CD14-positive monocyte (primary cell): Measurements from ENCODE around the gene CTNNA2. TPM values are rescaled to one million over a fixed set of nuclear protein-coding genes. Genes with fewer than 3 reads are reported as not detected.

ENCODE experiments used
- DNase-seq, 3 donors: peaks; one replicate each; pipeline ENCODE4 v3.0.0-alpha.2; 2011 to 2022
- H2AFZ ChIP-seq: 2 replicates; pipeline ENCODE4 v1.6.0; 2012; ENCODE audit warnings: mild to moderate bottlenecking, low read depth, low read length, inconsistent platforms; ENCODE audit not compliant: insufficient read depth, poor library complexity, severe bottlenecking
- H3K27ac ChIP-seq, 2 donors: 1 replicate in 1 of 2; 2 replicates in 1 of 2; pipeline ENCODE4 v1.5.1; 2012 to 2013; ENCODE audit warnings: low read length in 2 of 2, control low read depth in 1 of 2, inconsistent platforms in 1 of 2, low read depth in 1 of 2, mild to moderate bottlenecking in 1 of 2
- H3K27me3 ChIP-seq, 2 donors: one replicate each; pipeline versions ENCODE4 v1.6.0 to v1.6.1; 2011 to 2013; ENCODE audit warnings: low read length in 2 of 2; ENCODE audit not compliant: control insufficient read depth in 2 of 2, insufficient read depth in 2 of 2
- H3K36me3 ChIP-seq, 2 donors: replicated peaks in 1 of 2; 1 replicate in 1 of 2; 2 replicates in 1 of 2; pipeline versions ENCODE4 v1.5.1 to v1.6.1; 2012 to 2013; ENCODE audit warnings: low read length in 2 of 2, control low read depth in 1 of 2, inconsistent platforms in 1 of 2, mild to moderate bottlenecking in 1 of 2; ENCODE audit not compliant: insufficient read depth in 2 of 2, control insufficient read depth in 1 of 2
- H3K4me1 ChIP-seq, 2 donors: 1 replicate in 1 of 2; 2 replicates in 1 of 2; pipeline versions ENCODE4 v1.5.1 to v1.6.1; 2012 to 2013; ENCODE audit warnings: low read length in 2 of 2, control low read depth in 1 of 2, inconsistent platforms in 1 of 2, mild to moderate bottlenecking in 1 of 2, moderate library complexity in 1 of 2; ENCODE audit not compliant: insufficient read depth in 2 of 2, control insufficient read depth in 1 of 2
- H3K4me2 ChIP-seq: replicated peaks from 2 replicates; pipeline ENCODE3; 2012; ENCODE audit warnings: low read length, moderate library complexity, mild to moderate bottlenecking; ENCODE audit not compliant: poor library complexity, severe bottlenecking; ENCODE audit errors: extremely low read depth
- H3K4me3 ChIP-seq, 3 experiments: fragments of 200-600 bp in 1 of 3; sonication (generic) in 1 of 3; replicated peaks in 1 of 3; 1 replicate in 2 of 3; 2 replicates in 1 of 3; pipeline ENCODE4 v1.5.1; 2011 to 2013; ENCODE audit warnings: low read length in 3 of 3, mild to moderate bottlenecking in 3 of 3, control low read depth in 2 of 3, low read depth in 2 of 3, inconsistent platforms in 1 of 3, moderate library complexity in 1 of 3
- H3K79me2 ChIP-seq: 2 replicates; pipeline ENCODE4 v1.6.0; 2012; ENCODE audit warnings: mild to moderate bottlenecking, control low read depth, inconsistent platforms, low read length, moderate library complexity; ENCODE audit not compliant: insufficient read depth
- H3K9ac ChIP-seq: 2 replicates; pipeline ENCODE4 v1.6.0; 2017; ENCODE audit warnings: low read length, mild to moderate bottlenecking; ENCODE audit not compliant: insufficient read depth, poor library complexity, severe bottlenecking
- H3K9me3 ChIP-seq, 2 donors: replicated peaks in 1 of 2; 1 replicate in 1 of 2; 2 replicates in 1 of 2; pipeline versions ENCODE4 v1.5.1 to v1.6.1; 2012 to 2013; ENCODE audit warnings: low read length in 2 of 2, control low read depth in 1 of 2; ENCODE audit not compliant: control insufficient read depth in 1 of 2, insufficient read depth in 1 of 2
- H4K20me1 ChIP-seq: 2 replicates; pipeline ENCODE4 v1.6.0; 2012; ENCODE audit warnings: mild to moderate bottlenecking, low read length, control low read depth, moderate library complexity; ENCODE audit not compliant: insufficient read depth
- H3K27ac Mint-ChIP-seq, 7 donors: one replicate each; pipeline ENCODE4 v1.8.0; 2020; ENCODE audit warnings: mild to moderate bottlenecking in 7 of 7, mixed read lengths in 7 of 7, moderate library complexity in 6 of 7, inconsistent platforms in 2 of 7
- H3K27me3 Mint-ChIP-seq, 3 donors: one replicate each; pipeline ENCODE4 v1.8.0; 2021 to 2022; ENCODE audit warnings: low read depth in 3 of 3, mild to moderate bottlenecking in 3 of 3, mixed read lengths in 3 of 3, moderate library complexity in 3 of 3, inconsistent platforms in 1 of 3
- H3K36me3 Mint-ChIP-seq, 2 donors: one replicate each; pipeline ENCODE4 v1.8.0; 2020; ENCODE audit warnings: mixed read lengths in 2 of 2, inconsistent platforms in 1 of 2, mild to moderate bottlenecking in 1 of 2
- H3K4me1 Mint-ChIP-seq: one replicate; pipeline ENCODE4 v1.8.0; 2020; ENCODE audit warnings: mild to moderate bottlenecking, mixed read lengths
- H3K4me3 Mint-ChIP-seq, 2 donors: one replicate each; pipeline ENCODE4 v1.8.0; 2020; ENCODE audit warnings: mild to moderate bottlenecking in 2 of 2, mixed read lengths in 2 of 2, moderate library complexity in 1 of 2
- H3K9me3 Mint-ChIP-seq, 7 donors: one replicate each; pipeline ENCODE4 v1.8.0; 2020 to 2022; ENCODE audit warnings: mixed read lengths in 7 of 7, mild to moderate bottlenecking in 6 of 7, moderate library complexity in 6 of 7, inconsistent platforms in 2 of 7
- CTCF ChIP-seq: fragments of 200-600 bp; IDR thresholded peaks from one replicate; pipeline ENCODE4 v1.8.0; 2022; ENCODE audit warnings: antibody characterized with exemption, mild to moderate bottlenecking
- WGBS: methylation state at CpG from one replicate; pipeline ENCODE4 v1.1.5; 2013; ENCODE audit warnings: missing lambda C conversion rate; ENCODE audit not compliant: insufficient coverage; 5-methylcytosine and 5-hydroxymethylcytosine counted together
- intact Hi-C, 2 donors: fragments of 100-400 bp; cut with micrococcal nuclease; formaldehyde crosslinking; loops; one replicate each; pipeline versions ENCODE4 v1.15.0 to v1.15.1; 2023
- polyA plus RNA-seq, 3 donors: library from polyadenylated mRNA; depleted of rRNA in 1 of 3; unstranded in 2 of 3; stranded (reverse) in 1 of 3; fragments of 300-500 nt in 2 of 3; fragments of >200 nt in 1 of 3; fragmentation: Illumina TruSeq in 2 of 3; gene quantifications; 1 replicate in 2 of 3; 2 replicates in 1 of 3; pipeline ENCODE4 v1.2.3, GENCODE V29; 2012 to 2021

The CTNNA2 gene
- polyA plus RNA-seq, 3 donors: not detected

DNA sequence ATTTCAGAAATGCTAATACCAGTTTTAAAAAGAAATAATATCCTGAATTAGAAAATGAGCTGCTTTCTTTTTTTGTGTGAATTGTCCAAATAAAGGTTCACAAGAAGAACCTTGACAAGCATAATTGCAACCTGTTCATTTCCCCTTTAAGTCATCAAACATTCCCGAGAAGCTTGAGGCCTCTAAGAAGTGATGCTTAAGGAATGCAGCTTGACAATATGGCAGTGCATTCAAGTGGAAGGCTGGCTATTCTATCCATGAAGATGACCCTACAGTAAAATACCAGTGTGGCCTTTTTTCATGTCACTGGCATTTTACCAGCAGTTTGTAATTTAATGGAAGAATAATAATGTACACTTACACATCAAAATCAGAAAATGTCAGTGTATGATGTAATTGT lies 216.7 kb downstream of the CTNNA2 start:
- H3K4me2 ChIP-seq: no peak overlapping the region
- H3K27me3 ChIP-seq: no peaks in the 10 kb centered on the region
- Mint-ChIP-seq H3K27ac (no peak overlapping the region), H3K4me3 (no peak overlapping the region), H3K36me3 (no peaks in the 10 kb centered on the region), H3K27me3 (no peaks in the 10 kb centered on the region), H3K4me1 (no peaks in the 10 kb centered on the region), H3K9me3 (peaks cover 0 to under 1% (median 0%) of the 10 kb centered on the region in 7 donors)
- no peak for DNase-seq
- TF ChIP-seq CTCF: no peak
- no peaks in the 10 kb centered on the region for H3K9me3 ChIP-seq
- H3K4me3 ChIP-seq: no peak overlapping the region
- H3K4me1 ChIP-seq: no peaks in the 10 kb centered on the region
- H3K36me3 ChIP-seq: no peaks in the 10 kb centered on the region
- no peak overlapping the region for H3K27ac ChIP-seq
- H3K79me2 ChIP-seq: no peaks in the 10 kb centered on the region
- intact Hi-C loops: no loop called here
- no CpG with 5 or more reads among the region's 1 CpG for WGBS
- H2AFZ ChIP-seq: no peak overlapping the region
- H4K20me1 ChIP-seq: no peaks in the 10 kb centered on the region
- no peak overlapping the region for H3K9ac ChIP-seq

DNA sequence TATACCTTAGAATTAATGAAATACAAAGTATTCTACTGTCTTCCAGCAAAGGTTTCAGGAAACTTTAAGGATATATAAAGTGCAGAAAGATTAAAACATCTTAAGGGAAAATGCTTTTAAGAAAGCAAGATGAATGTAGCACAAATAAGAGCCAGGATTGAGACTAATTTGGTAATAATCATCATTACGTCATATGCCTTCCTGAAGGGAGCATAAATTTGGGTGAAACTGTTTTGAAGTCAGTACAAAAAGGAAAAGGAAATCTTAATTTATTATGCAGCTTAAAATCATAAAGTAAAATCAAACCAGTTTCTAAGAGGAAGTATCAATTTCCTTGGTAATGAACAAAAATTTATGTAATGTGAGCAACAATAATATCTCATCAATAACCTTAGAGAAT lies 221.7 kb downstream of the CTNNA2 start:
- H3K27ac ChIP-seq: no peak overlapping the region
- H3K27ac Mint-ChIP-seq: no peak overlapping the region
- H3K36me3 Mint-ChIP-seq: no peaks in the 10 kb centered on the region
- no peaks in the 10 kb centered on the region for H3K4me1 ChIP-seq
- no peak for DNase-seq
- H3K9me3 ChIP-seq: no peaks in the 10 kb centered on the region
- H3K27me3 Mint-ChIP-seq: no peaks in the 10 kb centered on the region
- peaks cover 0 to 2% (median 0%) of the 10 kb centered on the region in 7 donors for H3K9me3 Mint-ChIP-seq
- no peak overlapping the region for H2AFZ ChIP-seq
- no peaks in the 10 kb centered on the region for H3K36me3 ChIP-seq
- no peak for TF ChIP-seq CTCF
- H3K4me1 Mint-ChIP-seq: no peaks in the 10 kb centered on the region
- no peak overlapping the region for H3K9ac ChIP-seq
- no peaks in the 10 kb centered on the region for H3K79me2 ChIP-seq
- H3K4me3 ChIP-seq: no peak overlapping the region
- H4K20me1 ChIP-seq: no peaks in the 10 kb centered on the region
- H3K4me3 Mint-ChIP-seq: no peak overlapping the region
- no peaks in the 10 kb centered on the region for H3K27me3 ChIP-seq
- intact Hi-C loops: no loop called here
- WGBS: no CpG with 5 or more reads among the region's 1 CpG
- H3K4me2 ChIP-seq: no peak overlapping the region
